HG02798 (cell line): ENCODE results near the gene COL4A2.

Experiments
- ATAC-seq: cut with Tn5 transposase; IDR thresholded peaks from one replicate; pipeline ENCODE4 v1.9.1; 2021; ENCODE audit warnings: mild to moderate bottlenecking; ENCODE audit not compliant: unreplicated experiment, poor library complexity

COL4A2 gene

DNA sequence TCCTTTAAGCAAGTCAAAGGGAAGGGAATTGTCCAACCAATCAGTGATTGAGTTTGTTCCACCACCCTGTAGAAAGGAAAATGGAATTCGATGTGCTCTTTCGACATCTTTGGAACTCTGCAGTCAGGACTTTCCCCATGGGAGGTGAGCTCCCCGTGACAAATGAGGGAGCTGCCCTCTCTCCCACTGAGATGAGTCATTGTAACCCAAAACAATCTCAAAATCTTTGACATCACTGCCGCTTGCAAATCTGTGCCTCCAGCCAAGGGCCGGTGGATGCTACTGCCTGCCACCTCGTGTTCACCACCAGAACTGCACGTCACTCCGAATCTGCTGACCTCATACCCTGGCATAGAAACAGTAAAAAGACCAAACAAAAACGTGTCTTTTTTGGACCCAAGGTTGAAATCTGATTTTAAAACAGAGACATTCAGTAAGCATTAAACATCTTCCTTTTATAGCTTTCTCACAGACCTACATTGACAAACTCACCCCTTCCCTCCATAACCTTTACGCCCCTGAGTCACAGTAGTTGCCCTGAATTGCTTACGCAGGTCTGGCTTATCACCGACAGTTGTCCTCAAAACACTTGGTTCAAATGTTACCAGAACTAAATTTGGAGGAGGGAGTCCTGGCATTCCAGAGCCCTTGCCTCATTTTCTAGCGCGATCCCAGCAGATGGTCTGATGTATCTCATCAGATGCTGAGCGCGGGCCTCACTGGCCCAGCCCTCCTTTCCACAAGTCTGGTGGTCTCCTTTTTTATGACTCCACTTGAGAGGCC is 105.2 kb downstream of the COL4A2 start:
- ATAC-seq: peak; percentile 86

DNA sequence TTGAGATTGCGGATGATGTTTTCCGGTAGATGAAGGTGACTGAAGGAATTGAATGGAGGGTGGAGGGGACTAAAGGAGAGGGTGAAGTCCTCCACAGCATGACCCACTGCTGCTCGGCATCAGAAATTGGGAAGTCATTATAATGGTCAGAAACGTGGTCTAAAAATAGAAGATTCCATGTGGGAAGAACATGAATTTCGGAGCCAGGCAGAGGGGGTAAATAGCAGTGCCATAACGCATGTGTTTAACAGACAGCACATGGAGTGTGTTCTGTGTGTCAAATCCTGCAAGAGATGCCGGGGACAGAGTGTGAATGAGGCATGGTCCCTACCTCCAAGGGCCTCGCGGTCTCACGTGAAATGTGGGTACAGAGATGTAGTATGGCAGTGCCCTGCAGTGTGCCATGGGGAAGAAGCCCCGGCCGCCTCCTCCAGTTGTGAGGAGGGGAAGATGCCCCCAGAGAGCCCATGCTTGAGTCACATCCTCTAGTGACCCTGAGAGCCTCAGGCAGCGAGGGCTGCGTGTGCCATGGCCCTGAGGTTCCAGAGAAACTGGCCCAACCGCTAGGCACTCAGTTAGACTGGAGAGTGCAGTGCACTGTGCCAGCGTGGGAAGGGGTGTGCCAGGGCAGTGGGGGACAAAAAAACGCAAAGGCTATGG is 106.1 kb downstream of the COL4A2 start:
- no peak for ATAC-seq

DNA sequence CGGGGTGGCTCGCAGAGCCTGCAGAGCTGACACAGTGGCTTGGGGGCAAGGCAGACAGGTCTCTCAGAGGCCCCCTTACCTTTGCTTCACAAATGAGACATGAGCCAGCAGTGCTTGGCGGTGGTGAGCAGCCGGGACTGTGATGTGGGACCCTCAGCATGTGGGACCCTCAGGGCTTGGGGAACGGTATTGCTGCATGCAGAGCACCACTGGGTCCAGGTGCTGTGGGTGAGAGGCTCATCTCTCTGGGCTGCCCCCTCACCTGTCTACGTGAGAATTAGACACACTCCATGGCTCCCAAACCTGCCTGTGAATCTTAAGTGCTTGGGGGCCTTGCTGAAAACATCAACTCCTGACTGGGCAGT is 106.6 kb downstream of the COL4A2 start:
- no peak for ATAC-seq

DNA sequence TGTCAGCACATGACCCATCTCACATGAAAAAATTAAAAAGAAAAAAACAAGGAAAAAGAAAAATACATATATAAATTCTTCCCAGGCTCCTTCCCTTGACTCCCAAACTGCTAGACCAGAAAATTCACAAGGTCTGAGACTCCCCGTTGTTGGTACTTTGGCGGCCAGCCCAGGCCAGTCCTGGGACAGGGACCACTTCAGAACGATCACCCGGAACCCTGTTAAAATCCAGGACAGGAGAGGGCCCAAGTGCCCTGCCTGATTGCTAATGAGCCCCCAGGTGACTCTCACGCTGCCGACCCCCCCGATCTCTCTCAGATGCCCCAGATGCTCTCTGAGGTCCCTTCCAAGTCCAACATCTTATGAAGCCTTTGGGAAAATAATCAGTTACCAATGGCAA is 107.2 kb downstream of the COL4A2 start:
- ATAC-seq: no peak

DNA sequence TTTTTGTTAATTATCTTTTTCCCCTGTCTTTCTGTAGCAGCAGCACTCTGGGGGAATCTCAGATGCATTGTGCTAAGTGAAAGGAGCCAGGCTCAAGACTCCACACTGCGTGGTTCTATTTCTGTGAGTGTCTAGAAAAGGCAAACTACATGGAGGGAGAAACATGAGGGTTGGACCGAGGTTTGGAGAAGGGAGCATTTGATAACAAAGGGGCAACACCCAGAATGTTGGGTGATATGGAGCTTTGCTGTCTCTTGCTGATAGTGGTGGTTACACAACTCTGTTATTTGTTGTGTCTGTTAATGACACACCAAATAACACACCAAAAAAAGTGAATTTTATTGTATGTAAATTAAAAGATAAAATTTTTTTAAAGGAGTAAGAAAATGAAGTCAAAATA is 107.8 kb downstream of the COL4A2 start:
- no peak for ATAC-seq

DNA sequence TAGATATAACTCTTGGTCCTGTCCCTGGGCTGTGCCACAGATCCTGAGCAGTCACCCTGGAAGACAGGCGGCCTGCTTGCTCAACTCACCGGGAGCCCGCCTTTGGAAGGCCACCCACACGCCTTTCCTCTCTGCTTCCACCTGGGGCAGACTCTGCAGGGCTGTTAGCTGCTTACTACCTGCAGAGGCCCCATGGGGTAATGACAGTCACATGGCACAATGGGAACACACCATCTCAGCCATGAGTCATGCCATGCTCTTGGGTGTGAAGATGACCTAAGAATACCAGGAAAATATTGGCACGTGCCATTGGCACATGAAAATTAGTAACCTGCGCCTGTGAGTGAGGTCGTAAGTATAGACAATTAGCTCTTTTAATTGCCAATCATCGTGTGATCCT is 108.6 kb downstream of the COL4A2 start:
- ATAC-seq: no peak

DNA sequence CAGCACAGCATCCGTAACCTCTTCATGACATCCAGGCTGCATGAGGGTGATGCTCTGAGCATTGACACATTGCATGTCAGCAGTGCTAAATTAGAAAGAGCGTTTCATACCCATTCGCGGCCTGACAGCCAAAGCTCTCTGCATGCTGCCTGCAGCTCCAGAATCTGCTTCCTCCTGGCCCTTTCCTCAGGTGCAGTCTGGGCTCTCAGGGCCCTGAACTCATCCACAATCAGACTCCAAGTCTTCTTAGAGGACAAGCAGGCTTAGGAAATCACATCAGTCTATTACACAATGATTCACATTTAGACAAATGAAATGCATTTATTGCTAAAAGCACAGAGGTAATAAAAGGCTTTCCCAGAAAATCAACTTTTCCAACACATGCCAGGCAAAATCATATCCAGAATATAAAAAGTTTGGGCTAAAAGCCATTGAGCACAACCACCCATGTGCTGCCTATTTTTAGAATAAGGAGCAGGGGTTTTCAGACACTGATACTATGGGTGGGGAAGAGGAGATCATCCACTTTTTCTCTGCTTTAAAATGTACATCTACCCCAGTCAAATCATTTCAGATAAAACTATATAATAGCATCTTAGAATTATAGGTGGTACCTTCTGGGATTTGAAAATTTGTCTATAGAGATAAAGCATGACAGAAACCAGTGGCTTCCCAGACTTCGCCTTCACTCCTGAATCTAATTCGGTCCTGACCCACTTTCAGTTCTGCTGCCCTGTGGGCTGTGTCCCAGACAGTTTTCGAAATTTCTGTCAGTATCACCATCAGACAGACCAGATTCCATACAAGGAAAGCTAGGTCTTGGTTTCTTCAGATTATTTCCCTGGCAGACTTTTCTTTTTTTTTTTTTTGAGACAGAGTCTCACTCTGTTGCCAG is 109.3 kb downstream of the COL4A2 start:
- ATAC-seq: no peak

DNA sequence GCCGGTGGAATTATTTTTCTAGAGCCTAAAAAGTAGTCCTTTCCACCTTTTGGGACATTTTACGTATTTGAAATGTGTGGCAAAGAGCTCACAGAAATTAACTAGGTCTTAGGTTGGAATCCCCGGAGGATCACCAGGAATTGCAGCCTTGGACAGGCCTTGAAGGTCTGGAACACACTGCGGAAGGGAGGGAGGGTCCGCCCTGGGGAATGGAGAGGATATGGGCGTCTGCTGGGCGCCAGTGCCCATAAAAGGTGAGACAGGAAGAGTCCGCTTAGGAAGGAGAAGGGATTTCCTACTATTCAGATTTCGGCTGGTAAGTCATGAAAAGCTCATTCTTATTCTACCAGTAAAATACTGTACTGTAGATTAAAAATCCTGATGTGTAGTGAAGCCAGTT is 111.9 kb downstream of the COL4A2 start:
- ATAC-seq: no peak

DNA sequence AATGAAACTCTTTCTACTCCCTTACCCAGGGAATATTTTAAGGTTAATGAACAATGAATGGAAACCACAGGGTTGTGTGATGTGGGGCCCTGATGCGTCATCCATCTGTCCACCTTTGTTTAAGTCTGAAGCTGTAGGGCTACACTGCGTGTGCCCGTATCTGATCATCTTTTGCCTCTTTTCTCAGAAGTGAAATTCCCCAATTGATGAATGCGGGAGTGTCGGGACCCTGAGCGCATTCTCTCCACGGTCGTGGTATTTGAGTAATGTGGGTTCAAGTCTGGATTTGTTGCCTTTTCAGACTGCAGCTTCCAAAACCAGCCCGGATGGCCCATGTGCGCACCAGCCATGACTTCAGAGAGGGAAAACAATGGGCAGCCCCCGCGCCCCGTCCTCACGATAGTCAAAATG is 112.3 kb downstream of the COL4A2 start:
- peak; percentile 73 for ATAC-seq

DNA sequence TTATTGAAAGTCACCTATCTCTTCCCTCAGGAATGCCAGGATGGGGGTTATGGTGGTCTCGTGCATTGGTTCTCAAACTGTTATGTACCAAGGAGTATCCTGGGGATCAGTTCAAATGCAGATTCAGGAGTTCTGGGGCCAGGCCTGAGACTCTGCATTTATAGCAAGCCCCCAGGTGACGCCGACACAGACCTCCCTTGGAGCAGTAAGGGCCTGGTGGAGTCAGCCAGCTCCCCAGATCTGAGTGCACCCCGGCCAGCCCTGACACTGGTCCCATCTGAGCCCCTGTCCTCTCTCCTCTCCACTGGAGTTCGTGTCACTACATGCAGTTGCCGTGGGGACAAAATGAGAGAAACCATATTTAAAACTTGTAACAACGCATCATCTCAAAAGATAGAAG is 112.9 kb downstream of the COL4A2 start:
- no peak for ATAC-seq

DNA sequence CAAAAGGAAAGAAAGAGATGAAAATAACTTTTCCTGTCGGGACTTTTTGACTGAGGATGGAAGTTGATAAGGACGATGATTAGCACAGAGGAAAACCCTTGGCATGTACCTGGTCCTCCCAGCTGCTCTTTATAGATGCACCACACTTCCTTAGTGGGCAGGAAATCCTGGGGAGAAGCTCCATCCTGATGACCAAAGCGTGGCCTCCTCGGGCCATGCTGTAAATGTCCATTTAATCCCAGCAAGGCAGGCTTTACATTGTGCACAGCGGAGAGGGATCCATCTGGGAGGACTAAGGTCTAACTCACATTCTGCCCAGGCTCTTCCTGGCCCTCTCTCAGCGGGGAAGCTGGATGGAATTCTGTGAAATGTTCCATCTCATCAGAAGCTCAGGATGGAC is 113.5 kb downstream of the COL4A2 start:
- ATAC-seq: no peak

DNA sequence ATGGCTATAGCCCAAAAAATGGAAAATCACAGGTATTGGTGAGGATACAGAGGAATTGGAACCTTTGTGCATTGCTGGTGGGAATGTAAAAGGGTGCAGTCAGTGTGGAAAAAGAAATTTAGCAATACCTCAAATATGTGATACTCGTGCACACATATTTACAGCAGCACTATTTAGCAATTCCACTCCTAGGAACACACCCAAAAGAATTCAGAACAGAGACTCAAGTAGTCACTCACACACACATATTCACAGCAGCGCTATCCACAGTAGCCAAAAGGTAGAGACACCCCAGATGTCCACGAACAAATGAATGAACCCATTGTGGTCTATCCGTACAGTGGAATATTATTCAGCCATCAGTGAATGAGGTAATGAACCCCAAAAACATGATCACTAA is 114.0 kb downstream of the COL4A2 start:
- no peak for ATAC-seq

DNA sequence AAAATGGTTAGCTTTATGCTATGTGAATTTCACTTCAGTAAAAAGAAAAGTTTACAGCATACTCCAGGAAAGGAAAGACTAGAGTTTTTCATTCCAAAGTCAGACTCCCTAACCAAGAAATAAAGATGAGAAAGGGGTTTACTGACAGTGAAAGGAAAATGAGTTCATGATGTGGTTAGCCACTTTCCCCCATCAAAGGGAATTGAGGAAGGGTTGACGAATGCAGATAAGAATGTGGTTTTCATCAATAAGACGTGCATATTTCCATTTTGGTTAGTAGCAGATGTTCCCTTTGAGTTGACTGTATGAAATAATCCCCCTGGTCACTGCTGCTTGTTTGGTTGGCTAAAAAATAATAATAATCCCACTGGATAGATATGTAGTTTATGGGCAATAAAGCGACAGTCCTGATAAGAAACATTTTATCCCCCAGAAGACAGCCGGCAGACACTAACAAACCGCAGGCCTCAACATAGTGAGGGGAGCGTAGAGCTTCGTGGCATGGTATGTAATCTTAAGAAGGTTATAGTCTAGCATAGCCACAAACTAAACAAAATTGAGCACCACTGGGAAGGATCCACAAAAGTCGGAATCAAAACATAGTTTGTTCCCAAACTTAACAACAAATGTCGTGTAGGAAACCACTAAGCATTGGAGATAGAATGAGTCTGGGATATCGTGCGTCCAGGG is 114.8 kb downstream of the COL4A2 start:
- ATAC-seq: no peak

DNA sequence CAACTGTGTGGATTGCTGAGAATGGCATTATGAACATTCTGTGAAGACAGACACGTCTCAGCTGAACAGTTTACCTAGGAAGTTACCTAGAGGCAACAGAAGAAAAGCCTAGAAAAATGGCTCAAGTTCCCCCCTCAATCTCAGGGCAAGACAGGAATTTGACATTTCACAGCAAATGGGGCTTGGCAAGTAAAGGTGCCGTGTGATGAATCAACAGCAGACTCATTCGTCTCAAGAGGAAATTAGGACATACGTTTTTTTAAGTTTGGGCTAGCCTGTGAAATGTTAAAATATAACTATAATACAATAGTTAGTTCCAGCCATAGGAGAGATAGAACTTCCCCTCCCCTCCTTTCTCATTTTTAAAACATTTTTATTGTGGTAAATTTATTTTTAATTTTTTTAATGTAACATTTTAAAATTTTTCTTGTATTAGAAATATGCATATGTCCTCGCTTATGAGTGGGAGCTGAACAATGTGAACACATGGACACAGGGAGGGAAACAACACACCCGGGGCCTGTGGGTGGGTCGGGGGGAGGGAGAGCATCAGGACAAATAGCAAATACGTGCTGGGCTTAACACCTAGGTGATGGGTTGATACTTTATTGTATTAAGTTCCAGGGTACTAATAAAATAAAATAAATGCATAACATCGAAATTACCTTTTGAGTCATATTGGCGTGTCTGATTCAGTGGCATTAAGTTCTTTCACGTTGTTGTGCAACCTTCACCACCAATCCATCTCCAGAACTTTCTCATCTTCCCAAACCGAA is 116.0 kb downstream of the COL4A2 start:
- ATAC-seq: no peak

DNA sequence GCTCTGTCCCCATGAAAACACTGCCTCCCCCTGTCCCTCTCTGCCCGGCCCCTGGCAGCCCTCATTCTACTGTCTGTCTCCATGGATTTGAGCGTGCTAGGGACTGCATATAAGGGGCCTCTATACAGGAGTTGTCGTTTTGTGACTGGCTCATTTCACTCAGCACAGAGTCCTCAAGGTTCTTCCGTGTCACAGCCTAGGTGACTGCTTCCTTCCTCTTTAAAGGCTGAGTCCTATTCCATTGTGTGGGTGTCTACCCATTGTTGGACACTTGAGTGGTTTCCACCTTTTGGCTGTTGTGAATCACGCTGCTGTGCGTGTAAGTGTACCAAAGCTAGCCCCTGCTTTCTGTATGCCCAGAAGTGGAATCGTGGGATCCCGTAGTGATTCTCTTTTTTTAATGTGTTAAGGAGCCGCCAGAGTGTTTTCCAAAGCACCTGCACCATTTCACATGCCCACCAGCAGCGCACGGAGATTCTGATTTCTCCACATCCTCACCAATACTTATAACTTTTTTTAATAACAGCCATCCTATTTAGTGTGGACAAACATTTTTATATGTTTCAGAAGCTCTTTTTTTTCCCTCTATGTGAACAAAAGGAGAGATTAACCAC is 116.7 kb downstream of the COL4A2 start:
- no peak for ATAC-seq

DNA sequence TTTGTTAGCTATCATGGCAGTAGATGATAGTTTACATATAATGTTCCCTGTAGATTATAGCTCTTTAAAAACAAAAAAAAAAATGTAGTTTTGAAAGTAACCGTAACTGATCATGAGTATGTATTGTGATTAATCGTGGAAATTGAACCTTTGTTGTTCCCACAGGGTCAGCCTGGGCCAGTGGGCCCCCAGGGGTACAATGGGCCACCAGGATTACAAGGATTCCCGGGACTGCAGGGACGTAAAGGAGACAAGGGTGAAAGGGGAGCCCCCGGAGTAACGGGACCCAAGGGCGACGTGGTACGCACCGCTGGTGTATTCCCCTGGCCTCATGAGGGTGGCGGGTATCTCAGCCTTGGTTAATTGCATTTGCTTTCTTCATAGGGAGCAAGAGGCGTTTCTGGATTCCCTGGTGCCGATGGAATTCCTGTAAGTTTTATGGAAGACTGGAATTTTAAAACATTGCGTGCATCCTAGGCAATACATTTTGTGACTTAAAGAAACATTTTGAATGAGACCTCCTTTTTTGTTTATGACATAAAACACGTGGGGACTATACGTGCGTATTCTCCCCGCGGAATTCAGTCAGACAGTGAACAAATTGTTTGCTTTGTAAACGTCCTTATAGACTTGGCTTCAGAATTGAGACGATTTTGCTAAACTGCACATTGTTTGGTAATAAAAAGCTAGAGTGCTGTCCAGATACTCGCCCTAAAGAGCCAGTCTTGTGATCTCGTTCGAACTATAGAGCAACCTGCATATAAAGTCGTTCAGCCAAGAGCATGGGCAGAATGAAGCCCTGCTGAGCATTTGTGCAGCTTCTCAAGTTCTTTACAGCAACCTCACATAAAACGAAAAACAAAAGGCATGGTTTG is 117.7 kb downstream of the COL4A2 start:
- no peak for ATAC-seq

DNA sequence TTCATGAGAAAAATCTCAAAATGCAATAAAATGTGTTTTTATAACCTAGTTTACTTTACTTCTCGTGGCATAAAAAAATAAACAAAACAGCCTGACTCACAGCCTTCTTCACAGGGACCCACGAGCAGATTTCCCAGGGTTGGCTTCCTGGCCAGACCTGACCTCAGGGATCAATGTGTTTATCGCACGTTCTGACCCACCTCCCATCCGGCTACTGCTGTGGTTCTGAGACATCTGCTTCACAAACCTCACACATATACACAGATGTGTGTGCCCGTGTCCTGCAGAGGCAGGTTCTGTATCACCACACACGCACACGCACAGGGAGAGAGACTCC is 118.3 kb downstream of the COL4A2 start:
- no peak for ATAC-seq

DNA sequence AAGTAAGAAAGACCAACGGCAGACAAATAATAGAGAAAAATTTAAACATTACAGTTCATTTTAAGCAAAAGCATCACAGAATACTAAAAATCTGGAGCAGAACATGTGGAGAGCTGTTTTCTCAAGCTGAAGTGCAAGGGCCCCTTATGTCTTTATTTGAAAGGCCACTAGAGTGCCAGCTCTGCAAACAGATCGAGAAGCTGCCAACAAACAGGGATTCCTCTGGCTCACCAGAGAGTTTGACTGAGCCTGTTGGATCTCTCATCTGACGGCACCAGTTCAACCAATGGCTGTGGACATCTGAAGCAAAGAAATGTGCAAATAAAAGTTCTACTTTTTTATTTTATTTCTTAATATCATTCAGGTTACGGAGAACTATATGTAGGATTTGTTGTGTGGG is 119.7 kb downstream of the COL4A2 start:
- ATAC-seq: no peak

DNA sequence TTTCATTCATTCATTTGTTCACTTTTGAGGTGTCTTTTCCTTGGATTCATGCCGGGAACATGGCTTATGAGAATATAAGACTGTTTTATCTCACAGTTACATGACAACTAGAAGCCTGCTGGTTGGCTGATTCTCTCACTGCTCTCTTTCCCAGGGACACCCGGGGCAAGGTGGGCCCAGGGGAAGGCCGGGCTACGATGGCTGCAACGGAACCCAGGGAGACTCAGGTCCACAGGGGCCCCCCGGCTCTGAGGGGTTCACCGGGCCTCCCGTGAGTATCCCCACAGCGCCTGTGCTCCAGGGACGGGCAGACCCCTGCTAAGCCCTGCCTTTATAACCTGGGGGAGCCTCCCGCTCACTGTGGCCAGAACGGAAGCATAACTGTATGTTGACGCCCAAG is 121.2 kb downstream of the COL4A2 start:
- ATAC-seq: no peak
